ENCODE results near the gene PNMA6E.

The PNMA6E gene

DNA sequence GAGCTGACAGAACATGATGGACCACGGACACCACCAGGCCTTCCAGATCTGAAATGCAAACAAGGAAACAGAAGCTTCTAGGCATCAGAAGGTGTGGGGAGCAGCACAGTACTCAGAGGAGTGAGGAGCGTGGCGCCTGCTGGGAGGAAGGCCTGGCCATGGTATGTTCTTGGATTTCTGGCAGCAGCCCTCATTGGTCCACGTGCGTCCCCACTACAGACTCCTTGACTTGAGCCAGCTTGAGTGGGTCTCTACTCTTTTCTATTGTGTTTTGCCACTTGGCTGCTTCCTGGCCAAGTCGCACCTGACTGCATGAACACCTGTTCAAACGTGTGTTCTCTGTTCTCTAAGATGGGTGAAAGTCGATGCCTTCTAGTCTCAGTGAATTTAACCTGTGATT, 49.2 kb downstream of the PNMA6E start:
- Histone ChIP-seq H3K27ac (ENCODE audit: low read depth, low read length) (no peak overlapping the region), H3K36me3 (ENCODE audit: low read length) (no peaks in the 10 kb centered on the region), H3K79me2 (ENCODE audit: insufficient read depth, low read length) (no peaks in the 10 kb centered on the region), H3K4me3 (ENCODE audit: insufficient read depth, low read length, poor library complexity, severe bottlenecking) (no peak overlapping the region), H2AFZ (ENCODE audit: low read depth, low read length, severe bottlenecking) (no peak overlapping the region), H3K4me2 (ENCODE audit: low read depth, low read length, poor library complexity, severe bottlenecking) (no peak overlapping the region), H3K27me3 (ENCODE audit: low read length) (no peaks in the 10 kb centered on the region), H3F3A (ENCODE audit: insufficient read depth) (no peaks in the 10 kb centered on the region), H3K9me3 (ENCODE audit: insufficient read depth, low read length) (no peaks in the 10 kb centered on the region), H3K9me2 (replicated peaks; ENCODE audit: insufficient read depth, low read length) (no peaks in the 10 kb centered on the region), H4K20me1 (ENCODE audit: low read depth, low read length) (no peaks in the 10 kb centered on the region), H3K9ac (ENCODE audit: low read length) (no peak overlapping the region)
- TF ChIP-seq EZH2phosphoT487 (conservative IDR thresholded peaks at IDR 0.05; ENCODE audit: low read length): no peak
- TF ChIP-seq, protein P1, sequence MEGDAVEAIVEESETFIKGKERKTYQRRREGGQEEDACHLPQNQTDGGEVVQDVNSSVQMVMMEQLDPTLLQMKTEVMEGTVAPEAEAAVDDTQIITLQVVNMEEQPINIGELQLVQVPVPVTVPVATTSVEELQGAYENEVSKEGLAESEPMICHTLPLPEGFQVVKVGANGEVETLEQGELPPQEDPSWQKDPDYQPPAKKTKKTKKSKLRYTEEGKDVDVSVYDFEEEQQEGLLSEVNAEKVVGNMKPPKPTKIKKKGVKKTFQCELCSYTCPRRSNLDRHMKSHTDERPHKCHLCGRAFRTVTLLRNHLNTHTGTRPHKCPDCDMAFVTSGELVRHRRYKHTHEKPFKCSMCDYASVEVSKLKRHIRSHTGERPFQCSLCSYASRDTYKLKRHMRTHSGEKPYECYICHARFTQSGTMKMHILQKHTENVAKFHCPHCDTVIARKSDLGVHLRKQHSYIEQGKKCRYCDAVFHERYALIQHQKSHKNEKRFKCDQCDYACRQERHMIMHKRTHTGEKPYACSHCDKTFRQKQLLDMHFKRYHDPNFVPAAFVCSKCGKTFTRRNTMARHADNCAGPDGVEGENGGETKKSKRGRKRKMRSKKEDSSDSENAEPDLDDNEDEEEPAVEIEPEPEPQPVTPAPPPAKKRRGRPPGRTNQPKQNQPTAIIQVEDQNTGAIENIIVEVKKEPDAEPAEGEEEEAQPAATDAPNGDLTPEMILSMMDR (IDR thresholded peaks at IDR 0.05; ENCODE audit: insufficient read depth, low read length, poor library complexity, severe bottlenecking): no peak

DNA sequence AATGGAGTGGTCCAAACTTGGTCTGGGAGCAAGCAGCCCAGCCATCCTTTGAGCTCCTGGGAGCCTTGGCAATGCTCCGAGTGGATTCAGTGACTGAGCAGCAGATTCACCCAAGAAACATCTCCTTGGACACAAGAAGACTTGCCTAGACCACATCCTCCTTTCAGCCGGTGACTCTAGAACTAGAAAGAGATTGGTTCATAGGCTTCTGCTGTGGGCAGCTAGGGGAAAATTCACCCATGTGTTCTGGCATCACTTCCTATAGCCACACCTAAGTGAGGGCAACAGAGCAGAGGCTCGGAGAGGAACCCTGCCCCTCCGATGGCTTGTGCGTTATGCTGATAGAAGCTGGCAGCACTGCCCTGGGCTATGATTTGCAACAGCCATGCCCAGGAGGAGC, 51.2 kb downstream of the PNMA6E start:
- TF ChIP-seq, protein P1 (IDR thresholded peaks at IDR 0.05; ENCODE audit: insufficient read depth, low read length, poor library complexity, severe bottlenecking): no peak
- no peak for TF ChIP-seq EZH2phosphoT487 (conservative IDR thresholded peaks at IDR 0.05; ENCODE audit: low read length)
- Histone ChIP-seq H2AFZ (ENCODE audit: low read depth, low read length, severe bottlenecking) (no peak overlapping the region), H3K79me2 (ENCODE audit: insufficient read depth, low read length) (no peaks in the 10 kb centered on the region), H3K36me3 (ENCODE audit: low read length) (no peaks in the 10 kb centered on the region), H3K27me3 (ENCODE audit: low read length) (no peaks in the 10 kb centered on the region), H4K20me1 (ENCODE audit: low read depth, low read length) (no peaks in the 10 kb centered on the region), H3K9ac (ENCODE audit: low read length) (no peak overlapping the region), H3K4me2 (ENCODE audit: low read depth, low read length, poor library complexity, severe bottlenecking) (no peak overlapping the region), H3K9me2 (replicated peaks; ENCODE audit: insufficient read depth, low read length) (no peaks in the 10 kb centered on the region), H3K9me3 (ENCODE audit: insufficient read depth, low read length) (no peaks in the 10 kb centered on the region), H3F3A (ENCODE audit: insufficient read depth) (no peaks in the 10 kb centered on the region), H3K27ac (ENCODE audit: low read depth, low read length) (no peak overlapping the region), H3K4me3 (ENCODE audit: insufficient read depth, low read length, poor library complexity, severe bottlenecking) (no peak overlapping the region)

DNA sequence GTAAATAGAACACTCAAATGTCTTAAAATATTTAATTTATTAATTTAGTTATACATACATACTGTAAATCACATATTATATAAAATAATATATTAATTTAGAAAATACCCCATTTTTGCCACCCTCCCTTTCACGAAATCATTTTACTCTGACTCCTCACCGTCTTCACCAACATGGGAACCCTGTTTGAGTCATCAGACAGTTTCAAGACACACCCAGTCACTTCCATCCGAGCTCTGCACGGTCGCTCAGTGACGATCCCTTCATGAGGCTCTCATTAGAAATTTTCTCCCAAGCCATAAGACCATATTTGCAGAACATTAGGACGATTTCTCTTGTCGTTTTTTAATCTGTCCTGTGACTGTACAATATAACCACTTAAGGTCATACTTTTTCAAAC, 52.7 kb downstream of the PNMA6E start:
- no peak for TF ChIP-seq EZH2phosphoT487 (conservative IDR thresholded peaks at IDR 0.05; ENCODE audit: low read length)
- TF ChIP-seq, protein P1 (IDR thresholded peaks at IDR 0.05; ENCODE audit: insufficient read depth, low read length, poor library complexity, severe bottlenecking): no peak
- Histone ChIP-seq H3K4me2 (ENCODE audit: low read depth, low read length, poor library complexity, severe bottlenecking) (no peak overlapping the region), H3K9me2 (replicated peaks; ENCODE audit: insufficient read depth, low read length) (no peaks in the 10 kb centered on the region), H3K4me3 (ENCODE audit: insufficient read depth, low read length, poor library complexity, severe bottlenecking) (no peak overlapping the region), H3F3A (ENCODE audit: insufficient read depth) (no peaks in the 10 kb centered on the region), H3K79me2 (ENCODE audit: insufficient read depth, low read length) (no peaks in the 10 kb centered on the region), H3K27ac (ENCODE audit: low read depth, low read length) (no peak overlapping the region), H2AFZ (ENCODE audit: low read depth, low read length, severe bottlenecking) (no peak overlapping the region), H3K9me3 (ENCODE audit: insufficient read depth, low read length) (no peaks in the 10 kb centered on the region), H4K20me1 (ENCODE audit: low read depth, low read length) (no peaks in the 10 kb centered on the region), H3K27me3 (ENCODE audit: low read length) (no peaks in the 10 kb centered on the region), H3K36me3 (ENCODE audit: low read length) (no peaks in the 10 kb centered on the region), H3K9ac (ENCODE audit: low read length) (no peak overlapping the region)

Data from SU-DHL-6 (cell line).